HFF-Myc (cell line): ENCODE data around the gene NEK10.

ENCODE experiments used
- DNase-seq: peaks from one replicate; pipeline ENCODE4 v3.0.0-alpha.2; 2011; ENCODE audit warnings: low read depth; ENCODE audit errors: extremely low read depth
- H3K4me3 ChIP-seq: replicated peaks from 2 replicates; pipeline ENCODE4 v1.5.1; 2011; ENCODE audit warnings: low read depth, mild to moderate bottlenecking, control low read depth, low read length
- TF ChIP-seq, protein P1 (sequence below): IDR thresholded peaks from 2 replicates; pipeline ENCODE4 v1.5.1; 2012; ENCODE audit warnings: mild to moderate bottlenecking, low read depth, low read length, control low read depth; ENCODE audit errors: missing control alignments

Gene NEK10

GRCh38 chr3:27252646-27253045, 116.5 kb downstream of the NEK10 start:
- no peak overlapping the region for H3K4me3 ChIP-seq
- DNase-seq: no peak
- TF ChIP-seq, protein P1, sequence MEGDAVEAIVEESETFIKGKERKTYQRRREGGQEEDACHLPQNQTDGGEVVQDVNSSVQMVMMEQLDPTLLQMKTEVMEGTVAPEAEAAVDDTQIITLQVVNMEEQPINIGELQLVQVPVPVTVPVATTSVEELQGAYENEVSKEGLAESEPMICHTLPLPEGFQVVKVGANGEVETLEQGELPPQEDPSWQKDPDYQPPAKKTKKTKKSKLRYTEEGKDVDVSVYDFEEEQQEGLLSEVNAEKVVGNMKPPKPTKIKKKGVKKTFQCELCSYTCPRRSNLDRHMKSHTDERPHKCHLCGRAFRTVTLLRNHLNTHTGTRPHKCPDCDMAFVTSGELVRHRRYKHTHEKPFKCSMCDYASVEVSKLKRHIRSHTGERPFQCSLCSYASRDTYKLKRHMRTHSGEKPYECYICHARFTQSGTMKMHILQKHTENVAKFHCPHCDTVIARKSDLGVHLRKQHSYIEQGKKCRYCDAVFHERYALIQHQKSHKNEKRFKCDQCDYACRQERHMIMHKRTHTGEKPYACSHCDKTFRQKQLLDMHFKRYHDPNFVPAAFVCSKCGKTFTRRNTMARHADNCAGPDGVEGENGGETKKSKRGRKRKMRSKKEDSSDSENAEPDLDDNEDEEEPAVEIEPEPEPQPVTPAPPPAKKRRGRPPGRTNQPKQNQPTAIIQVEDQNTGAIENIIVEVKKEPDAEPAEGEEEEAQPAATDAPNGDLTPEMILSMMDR: no peak

GRCh38 chr3:27244374-27244773, 124.8 kb downstream of the NEK10 start:
- TF ChIP-seq, protein P1: peak; percentile 26
- H3K4me3 ChIP-seq: no peak overlapping the region

DNA sequence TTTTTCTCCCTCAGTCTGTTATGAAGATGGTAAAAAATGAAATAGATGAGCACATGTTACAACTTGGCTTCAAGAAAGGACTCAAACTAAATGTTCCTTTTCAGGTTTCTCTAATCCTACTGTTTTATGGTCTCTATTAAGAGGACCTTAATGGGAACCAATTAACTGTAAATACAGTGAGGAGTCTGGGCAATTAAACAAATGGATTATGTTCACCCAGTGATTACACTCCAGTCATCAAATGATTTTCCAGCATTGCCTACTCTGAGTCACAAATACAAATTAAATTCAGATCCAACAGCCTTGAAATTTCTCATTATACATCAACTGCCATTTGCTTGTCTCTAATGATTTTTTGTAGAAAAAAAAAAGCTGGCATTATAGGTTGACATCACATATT, 129.2 kb downstream of the NEK10 start:
- TF ChIP-seq, protein P1: no peak
- no peak for DNase-seq
- H3K4me3 ChIP-seq: no peak overlapping the region

More at GRCh38 chr3:27244374-27244773, 124.8 kb downstream of the NEK10 start:
- DNase-seq: no peak

DNA sequence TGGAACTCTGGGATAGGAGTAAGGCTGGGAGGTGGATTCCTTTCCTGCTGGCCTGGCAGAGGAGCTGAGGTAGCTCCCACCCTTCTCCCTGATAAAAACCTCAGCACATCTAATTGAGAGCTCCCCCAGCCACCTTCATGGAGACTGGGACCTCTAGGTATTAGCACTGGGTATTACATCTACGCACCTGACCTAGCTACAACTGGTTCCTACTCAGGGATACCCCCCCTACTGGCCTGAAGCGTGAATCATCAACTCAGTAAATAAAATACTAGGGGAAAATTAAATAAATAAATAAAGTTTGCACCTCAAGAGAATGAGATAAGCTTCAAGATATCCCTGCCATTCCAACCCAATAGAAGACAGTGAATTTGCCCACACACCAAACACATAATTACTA, 140.4 kb downstream of the NEK10 start:
- TF ChIP-seq, protein P1: peak; percentile 36
- DNase-seq: peak; percentile 6
- H3K4me3 ChIP-seq: no peak overlapping the region

GRCh38 chr3:27224197-27224596, 145.0 kb downstream of the NEK10 start:
- no peak for DNase-seq
- TF ChIP-seq, protein P1: no peak
- no peak overlapping the region for H3K4me3 ChIP-seq

- no peak for DNase-seq
- TF ChIP-seq, protein P1: no peak
- no peak overlapping the region for H3K4me3 ChIP-seq
Observed at GRCh38 chr3:27221264-27221932, 147.8 kb downstream of the NEK10 start.

- TF ChIP-seq, protein P1: no peak
- DNase-seq: no peak
- H3K4me3 ChIP-seq: no peak overlapping the region
Observed at GRCh38 chr3:27220166-27220565, 149.0 kb downstream of the NEK10 start.
